SU-DHL-6 (cell line): ENCODE results near the gene CDC42EP4.

ENCODE experiments used
- H2AFZ ChIP-seq: fragments of 200-600 bp; sonication (generic); 2 replicates; pipeline ENCODE4 v1.6.1; 2014; ENCODE audit warnings: low read depth, mild to moderate bottlenecking, moderate library complexity, mixed read lengths, antibody characterized with exemption, low read length; ENCODE audit not compliant: severe bottlenecking
- H3F3A ChIP-seq: fragments of 200-600 bp; shearing (Covaris generic); 2 replicates; pipeline ENCODE4 v1.6.0; 2016; ENCODE audit warnings: antibody characterized with exemption, mild to moderate bottlenecking; ENCODE audit not compliant: insufficient read depth
- H3K27ac ChIP-seq: fragments of 200-600 bp; sonication (generic); 2 replicates; pipeline ENCODE4 v1.5.1; 2016; ENCODE audit warnings: low read depth, mild to moderate bottlenecking, low read length, moderate library complexity, mixed read lengths
- H3K27me3 ChIP-seq: fragments of 200-600 bp; sonication (generic), shearing (Covaris generic); 2 replicates; pipeline ENCODE4 v1.6.0; 2014; ENCODE audit warnings: mild to moderate bottlenecking, low read length
- H3K36me3 ChIP-seq: fragments of 200-600 bp; sonication (generic); 2 replicates; pipeline ENCODE4 v1.6.1; 2014; ENCODE audit warnings: mild to moderate bottlenecking, low read length, mixed read lengths
- H3K4me2 ChIP-seq: fragments of 300-600, 200-600 bp; shearing (Covaris generic), sonication (generic); 2 replicates; pipeline ENCODE4 v1.6.0; 2014; ENCODE audit warnings: low read length, low read depth, mild to moderate bottlenecking; ENCODE audit not compliant: poor library complexity, severe bottlenecking
- H3K4me3 ChIP-seq: fragments of 200-600 bp; sonication (generic); 2 replicates; pipeline ENCODE4 v1.5.1; 2014; ENCODE audit warnings: antibody characterized with exemption, low read length, mild to moderate bottlenecking, mixed read lengths; ENCODE audit not compliant: insufficient read depth, poor library complexity, severe bottlenecking
- H3K79me2 ChIP-seq: fragments of 200-600 bp; sonication (generic); 2 replicates; pipeline ENCODE4 v1.6.1; 2014; ENCODE audit warnings: mild to moderate bottlenecking, low read length, moderate library complexity; ENCODE audit not compliant: insufficient read depth
- H3K9ac ChIP-seq: fragments of 200-600 bp; sonication (generic); 2 replicates; pipeline ENCODE4 v1.7.0; 2014; ENCODE audit warnings: mild to moderate bottlenecking, low read length
- H3K9me2 ChIP-seq: fragments of 200-600 bp; sonication (generic); replicated peaks from 2 replicates; pipeline ENCODE4 v1.6.1; 2014; ENCODE audit warnings: low read length; ENCODE audit not compliant: insufficient read depth
- H3K9me3 ChIP-seq: fragments of 200-600 bp; sonication (generic); 2 replicates; pipeline ENCODE4 v1.6.1; 2014; ENCODE audit warnings: low read length, mixed read lengths; ENCODE audit not compliant: insufficient read depth
- H4K20me1 ChIP-seq: fragments of 200-600 bp; sonication (generic); 2 replicates; pipeline ENCODE4 v1.6.1; 2014; ENCODE audit warnings: low read depth, mild to moderate bottlenecking, antibody characterized with exemption, low read length, moderate library complexity, mixed read lengths
- CTCF ChIP-seq: fragments of 200-600 bp; sonication (generic); IDR thresholded peaks from one replicate; pipeline ENCODE4 v1.5.1; 2017; ENCODE audit warnings: antibody characterized with exemption, mild to moderate bottlenecking, low read length, moderate library complexity; ENCODE audit not compliant: insufficient read depth, poor library complexity, severe bottlenecking
- EZH2phosphoT487 ChIP-seq: fragments of 200-600 bp; sonication (generic), shearing (Covaris generic); conservative IDR thresholded peaks from 2 replicates; pipeline ENCODE4 v1.6.1; 2018; ENCODE audit warnings: mild to moderate bottlenecking, antibody characterized with exemption, low read length, moderate library complexity, mixed read lengths

Gene CDC42EP4

GRCh38 chr17:73337330-73337710, 25.5 kb upstream of the CDC42EP4 start:
- TF ChIP-seq CTCF = no peak
- no peak for TF ChIP-seq EZH2phosphoT487
- Histone ChIP-seq H3K4me3 (no peak overlapping the region), H3K27ac (no peak overlapping the region)

GRCh38 chr17:73336408-73337329, 24.9 kb upstream of the CDC42EP4 start:
- Histone ChIP-seq H3K27ac (no peak overlapping the region), H3K9me3 (no peaks in the 10 kb centered on the region), H3K36me3 (no peaks in the 10 kb centered on the region), H2AFZ (no peak overlapping the region), H3K9ac (no peak overlapping the region), H3K9me2 (no peaks in the 10 kb centered on the region), H4K20me1 (no peaks in the 10 kb centered on the region), H3K4me2 (no peak overlapping the region), H3F3A (no peaks in the 10 kb centered on the region), H3K79me2 (no peaks in the 10 kb centered on the region), H3K4me3 (no peak overlapping the region), H3K27me3 (no peaks in the 10 kb centered on the region)
- TF ChIP-seq EZH2phosphoT487 (no peak), CTCF (no peak)

More at GRCh38 chr17:73337330-73337710, 25.5 kb upstream of the CDC42EP4 start:
- Histone ChIP-seq H2AFZ (no peak overlapping the region), H3K27me3 (no peaks in the 10 kb centered on the region), H3K4me2 (no peak overlapping the region), H4K20me1 (no peaks in the 10 kb centered on the region), H3K9me3 (no peaks in the 10 kb centered on the region), H3K79me2 (no peaks in the 10 kb centered on the region), H3F3A (no peaks in the 10 kb centered on the region), H3K9ac (no peak overlapping the region), H3K9me2 (no peaks in the 10 kb centered on the region), H3K36me3 (no peaks in the 10 kb centered on the region)

- H3K9me2 ChIP-seq = no peaks in the 10 kb centered on the region
- no peaks in the 10 kb centered on the region for H3K27me3 ChIP-seq
- H3K4me3 ChIP-seq = no peak overlapping the region
- no peak overlapping the region for H2AFZ ChIP-seq
- H3K27ac ChIP-seq = no peak overlapping the region
- H3K9me3 ChIP-seq = no peaks in the 10 kb centered on the region
- H3K36me3 ChIP-seq = no peaks in the 10 kb centered on the region
- TF ChIP-seq CTCF (no peak), EZH2phosphoT487 (no peak)
- H3K4me2 ChIP-seq = no peak overlapping the region
- no peaks in the 10 kb centered on the region for H3K79me2 ChIP-seq
- H4K20me1 ChIP-seq = no peaks in the 10 kb centered on the region
- no peaks in the 10 kb centered on the region for H3F3A ChIP-seq
- no peak overlapping the region for H3K9ac ChIP-seq
Measured at GRCh38 chr17:73335591-73336407, 24.0 kb upstream of the CDC42EP4 start.
